Uterus (tissue), 2 donors: ENCODE data around the gene PLCG1.

ENCODE experiments used
- CTCF ChIP-seq, 4 experiments: fragments of 200-600 bp in 2 of 4; fragments of 450-650 bp in 2 of 4; sonication (generic) in 2 of 4; IDR thresholded peaks; one replicate each; pipeline ENCODE4 v1.5.1; 2016 to 2019; ENCODE audit warnings: antibody characterized with exemption in 4 of 4, mild to moderate bottlenecking in 2 of 4, moderate library complexity in 1 of 4
- POLR2A ChIP-seq, 2 donors: fragments of 450-650 bp; IDR thresholded peaks; one replicate each; pipeline ENCODE4 v1.6.1; 2016; ENCODE audit warnings: antibody characterized with exemption in 2 of 2, mild to moderate bottlenecking in 1 of 2, moderate library complexity in 1 of 2

GRCh38 chr20:41166201-41167117 lies 29.1 kb downstream of the PLCG1 start:
- TF ChIP-seq CTCF (IDR thresholded peaks at IDR 0.05) (no peak), POLR2A (IDR thresholded peaks at IDR 0.05) (no peak)
